Activated T-helper 17 cell treated with anti-CD3 and anti-CD28 coated beads, Interleukin-2, amount 50 U/mL, for 72 hours (primary cell): ENCODE measurements around the gene GDF2. TPM values are rescaled to one million over a fixed set of nuclear protein-coding genes. Genes with fewer than 3 reads are reported as not detected.
A peak's percentile ranks its signal among the peaks of the same experiment; 100 is the strongest.

Experiments
- ATAC-seq: fragments of 150-1000 bp; cut with Tn5 transposase; replicated peaks from 2 replicates; pipeline ENCODE4 v1.10.0; 2021; ENCODE audit warnings: mild to moderate bottlenecking, moderate library complexity
- H3K27ac Mint-ChIP-seq: one replicate; pipeline ENCODE4 v1.8.0; 2022; ENCODE audit warnings: mixed read lengths
- H3K27me3 Mint-ChIP-seq: one replicate; pipeline ENCODE4 v1.8.0; 2022; ENCODE audit warnings: mixed read lengths
- H3K36me3 Mint-ChIP-seq: one replicate; pipeline ENCODE4 v1.8.0; 2022; ENCODE audit warnings: low read depth, mild to moderate bottlenecking, mixed read lengths
- H3K4me1 Mint-ChIP-seq: one replicate; pipeline ENCODE4 v1.8.0; 2022; ENCODE audit warnings: mixed read lengths
- H3K4me3 Mint-ChIP-seq: one replicate; pipeline ENCODE4 v1.8.0; 2022; ENCODE audit warnings: mild to moderate bottlenecking, mixed read lengths
- H3K9me3 Mint-ChIP-seq: one replicate; pipeline ENCODE4 v1.8.0; 2022; ENCODE audit warnings: mixed read lengths
- total RNA-seq, 2 donors: library from RNA; stranded (reverse); gene quantifications; one replicate each; pipeline ENCODE4 v1.2.3, GENCODE V29; 2022

GDF2 gene
- total RNA-seq, 2 donors from 2014 or later, result not detected

DNA sequence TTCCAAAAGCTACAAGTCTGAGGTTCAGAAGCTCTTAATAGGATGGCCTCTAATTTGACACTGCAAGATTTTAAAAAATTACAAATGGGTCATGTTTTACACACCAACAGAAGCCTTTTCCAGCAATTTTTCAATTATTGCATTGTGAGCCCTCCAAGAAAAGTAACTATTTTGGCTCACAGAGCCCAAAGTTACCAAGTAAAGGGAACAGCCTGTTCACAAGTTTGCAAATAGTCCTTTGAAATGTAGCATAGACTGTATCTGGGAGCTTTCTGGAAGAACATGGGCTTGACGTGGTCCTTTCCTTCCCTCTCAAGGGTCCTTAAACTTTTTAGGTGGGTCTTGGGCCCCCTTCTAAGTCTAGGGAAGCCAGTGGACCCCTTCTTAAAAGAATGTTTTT is 23.5 kb upstream of the GDF2 start:
- H3K36me3 Mint-ChIP-seq, result no peaks in the 10 kb centered on the region
- H3K4me1 Mint-ChIP-seq, result peaks cover 5% of the 10 kb centered on the region
- H3K27me3 Mint-ChIP-seq, result peaks cover 16% of the 10 kb centered on the region
- ATAC-seq, result no peak
- no peak overlapping the region for H3K27ac Mint-ChIP-seq
- H3K9me3 Mint-ChIP-seq, result no peaks in the 10 kb centered on the region
- H3K4me3 Mint-ChIP-seq, result no peak overlapping the region

DNA sequence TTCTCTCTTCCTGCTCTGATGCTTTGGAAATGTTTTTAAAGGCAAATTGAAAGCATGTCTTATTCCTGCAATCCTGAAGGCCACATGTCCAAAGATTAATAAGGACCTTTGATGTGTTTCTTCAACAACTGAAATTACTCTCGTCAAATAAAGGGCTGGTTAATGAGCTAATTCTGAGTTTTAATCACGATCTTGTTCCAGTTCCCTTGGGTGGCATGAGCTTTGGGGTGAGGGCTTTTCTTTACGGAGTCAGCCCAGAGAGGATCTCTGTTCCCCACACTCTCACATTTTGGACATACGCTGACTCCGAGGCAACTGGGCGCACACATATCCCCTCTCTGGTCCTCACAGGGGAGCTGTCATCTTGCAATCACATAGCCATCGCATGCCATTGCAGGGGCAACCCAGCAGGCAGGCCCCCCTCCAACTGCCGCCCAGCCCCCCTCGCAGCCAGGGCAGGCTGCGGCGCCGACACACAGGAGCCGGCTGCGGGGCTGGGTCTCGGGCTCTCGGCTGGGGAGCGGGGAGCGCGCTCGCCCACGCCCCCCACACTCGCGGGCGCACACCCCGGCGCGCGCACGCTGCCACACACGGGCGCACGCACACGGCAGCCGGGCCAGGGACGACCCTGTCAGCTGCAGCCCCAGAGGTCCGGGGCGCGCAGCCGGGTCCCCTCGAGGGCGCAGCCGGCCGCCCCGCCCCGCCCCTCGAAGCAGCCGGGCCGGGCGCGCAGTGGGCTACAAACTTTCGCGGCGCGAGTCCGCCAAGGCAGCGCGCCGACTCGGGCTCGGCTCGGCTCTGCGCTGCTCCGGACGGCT is 22.4 kb upstream of the GDF2 start, which contains the start of gene GDF10:
Gene GDF10, plus strand, starts transcription at position 587 of the 818 bp plus-strand sequence. CDS start 455 bp downstream, outside the sequence.
- H3K36me3 Mint-ChIP-seq, result no peaks in the 10 kb centered on the region
- H3K4me1 Mint-ChIP-seq, result peaks cover 5% of the 10 kb centered on the region
- H3K9me3 Mint-ChIP-seq, result no peaks in the 10 kb centered on the region
- H3K27ac Mint-ChIP-seq, result no peak within 1 kb of the TSS
- peak; percentile 16 for ATAC-seq
- peak within 1 kb of the TSS; percentile 72 for H3K4me3 Mint-ChIP-seq
- H3K27me3 Mint-ChIP-seq, result peaks cover 16% of the 10 kb centered on the region

DNA sequence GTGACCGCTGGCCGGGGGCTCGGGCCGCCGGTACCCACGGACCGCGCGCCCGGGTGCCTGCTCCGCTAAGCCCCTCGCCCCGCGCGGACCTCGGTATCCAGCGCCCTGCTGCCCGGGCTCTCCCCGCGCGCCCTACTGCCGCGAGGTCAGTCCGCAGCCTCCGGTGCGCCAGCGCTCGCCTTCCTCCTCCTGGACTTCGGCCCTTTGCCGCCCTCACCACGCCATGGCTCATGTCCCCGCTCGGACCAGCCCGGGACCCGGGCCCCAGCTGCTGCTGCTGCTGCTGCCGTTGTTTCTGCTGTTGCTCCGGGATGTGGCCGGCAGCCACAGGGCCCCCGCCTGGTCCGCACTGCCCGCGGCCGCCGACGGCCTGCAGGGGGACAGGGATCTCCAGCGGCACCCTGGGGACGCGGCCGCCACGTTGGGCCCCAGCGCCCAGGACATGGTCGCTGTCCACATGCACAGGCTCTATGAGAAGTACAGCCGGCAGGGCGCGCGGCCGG is 21.8 kb upstream of the GDF2 start:
- peaks cover 5% of the 10 kb centered on the region for H3K4me1 Mint-ChIP-seq
- ATAC-seq, result no peak
- H3K9me3 Mint-ChIP-seq, result no peaks in the 10 kb centered on the region
- H3K27ac Mint-ChIP-seq, result no peak overlapping the region
- H3K36me3 Mint-ChIP-seq, result no peaks in the 10 kb centered on the region
- peaks cover 12% of the 10 kb centered on the region for H3K27me3 Mint-ChIP-seq
- H3K4me3 Mint-ChIP-seq, result peak overlapping the region; percentile 72

DNA sequence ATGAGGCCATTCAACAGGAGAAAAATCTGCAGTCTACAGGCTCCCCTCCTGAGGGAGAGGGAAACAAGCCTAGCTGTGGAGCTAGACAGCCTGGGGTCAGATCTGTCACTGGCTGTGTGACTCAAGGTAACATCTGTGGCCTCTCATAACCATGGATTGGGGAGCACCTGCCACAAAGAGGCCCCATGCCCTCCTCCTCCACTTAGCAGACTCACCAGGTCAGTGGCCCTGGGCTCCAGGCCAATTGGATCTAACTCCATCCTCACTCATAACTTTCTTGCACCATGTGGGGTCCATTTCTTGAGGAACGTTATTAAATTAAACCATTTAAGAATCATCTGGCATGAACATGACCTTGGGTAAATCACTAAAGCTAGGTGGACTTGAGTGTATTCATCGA is 20.4 kb upstream of the GDF2 start:
- Mint-ChIP-seq H3K27me3 (peaks cover 12% of the 10 kb centered on the region), H3K4me3 (no peak overlapping the region), H3K9me3 (no peaks in the 10 kb centered on the region), H3K4me1 (peaks cover 10% of the 10 kb centered on the region), H3K36me3 (no peaks in the 10 kb centered on the region), H3K27ac (no peak overlapping the region)
- no peak for ATAC-seq

DNA sequence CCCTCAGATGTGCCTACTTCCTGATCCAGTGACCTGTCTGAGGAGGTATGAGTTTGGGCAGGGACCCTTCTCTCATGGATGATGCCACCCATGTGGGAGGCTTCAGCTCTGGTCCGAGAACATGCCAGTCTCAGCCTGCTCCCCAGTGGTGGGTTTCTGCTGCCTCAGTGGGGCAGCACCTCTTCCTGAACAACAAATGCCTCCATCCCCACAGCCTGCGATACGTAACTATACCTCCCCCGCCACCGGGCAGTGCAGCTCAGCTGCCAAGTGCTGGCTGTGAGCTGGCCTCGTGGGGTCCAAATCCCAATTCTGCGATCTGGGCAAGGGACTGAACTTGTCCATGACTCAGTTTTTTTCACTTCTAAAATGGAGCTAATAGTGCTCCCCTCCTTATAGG is 19.1 kb upstream of the GDF2 start:
- ATAC-seq, result no peak
- no peak overlapping the region for H3K27ac Mint-ChIP-seq
- no peak overlapping the region for H3K4me3 Mint-ChIP-seq

DNA sequence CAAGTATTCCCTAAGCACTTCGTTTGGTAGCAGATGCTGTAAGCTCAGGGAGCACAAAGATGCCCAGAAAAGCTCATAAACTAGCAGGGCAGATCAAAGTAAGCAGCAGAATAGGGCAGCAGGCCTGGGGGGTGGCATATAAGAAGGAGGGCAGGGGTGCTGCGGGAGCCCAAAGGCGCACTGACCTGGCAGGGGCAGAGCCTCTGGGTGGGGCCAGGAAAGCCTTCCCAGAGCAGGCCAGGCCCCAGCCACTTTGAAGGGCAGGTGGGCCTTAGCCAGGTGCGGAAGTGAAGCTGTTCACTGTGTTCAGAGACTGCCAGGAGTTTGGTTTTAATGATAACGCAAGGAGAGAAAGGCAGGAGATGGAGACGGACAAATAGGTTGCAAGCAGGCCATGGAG is 18.4 kb upstream of the GDF2 start:
- H3K4me3 Mint-ChIP-seq, result no peak overlapping the region
- no peaks in the 10 kb centered on the region for H3K36me3 Mint-ChIP-seq
- no peaks in the 10 kb centered on the region for H3K9me3 Mint-ChIP-seq

More for the DNA sequence above, 19.1 kb upstream of the GDF2 start:
- no peaks in the 10 kb centered on the region for H3K9me3 Mint-ChIP-seq
- H3K36me3 Mint-ChIP-seq, result no peaks in the 10 kb centered on the region
- peaks cover 10% of the 10 kb centered on the region for H3K4me1 Mint-ChIP-seq
- H3K27me3 Mint-ChIP-seq, result peaks cover 12% of the 10 kb centered on the region

DNA sequence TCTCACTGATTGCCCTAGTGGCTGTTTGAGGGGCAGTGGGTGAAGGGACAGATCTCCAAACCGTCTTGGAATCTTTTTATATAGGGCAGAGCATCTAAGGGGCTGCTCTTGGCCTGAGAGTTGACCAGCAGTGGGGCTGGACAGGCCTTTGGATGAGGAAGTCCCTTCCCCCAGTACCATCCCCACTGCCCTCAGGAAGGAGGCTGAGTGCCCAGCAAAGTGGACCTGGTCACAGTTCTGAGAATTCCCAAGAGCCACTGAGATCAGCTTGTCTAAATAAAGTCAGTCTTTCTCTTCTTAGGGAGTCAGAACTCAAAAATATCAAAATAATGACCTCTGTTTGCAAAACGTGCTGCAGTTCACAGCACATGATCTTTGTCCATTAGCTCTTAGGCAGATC is 16.7 kb upstream of the GDF2 start:
- no peaks in the 10 kb centered on the region for H3K36me3 Mint-ChIP-seq
- no peak for ATAC-seq
- H3K27me3 Mint-ChIP-seq, result peaks cover 6% of the 10 kb centered on the region
- H3K4me1 Mint-ChIP-seq, result peaks cover 10% of the 10 kb centered on the region
- no peak overlapping the region for H3K27ac Mint-ChIP-seq
- H3K4me3 Mint-ChIP-seq, result no peak overlapping the region
- H3K9me3 Mint-ChIP-seq, result no peaks in the 10 kb centered on the region

More for the DNA sequence above, 18.4 kb upstream of the GDF2 start:
- Mint-ChIP-seq H3K27ac (no peak overlapping the region), H3K4me1 (peaks cover 10% of the 10 kb centered on the region), H3K27me3 (peaks cover 12% of the 10 kb centered on the region)
- no peak for ATAC-seq

DNA sequence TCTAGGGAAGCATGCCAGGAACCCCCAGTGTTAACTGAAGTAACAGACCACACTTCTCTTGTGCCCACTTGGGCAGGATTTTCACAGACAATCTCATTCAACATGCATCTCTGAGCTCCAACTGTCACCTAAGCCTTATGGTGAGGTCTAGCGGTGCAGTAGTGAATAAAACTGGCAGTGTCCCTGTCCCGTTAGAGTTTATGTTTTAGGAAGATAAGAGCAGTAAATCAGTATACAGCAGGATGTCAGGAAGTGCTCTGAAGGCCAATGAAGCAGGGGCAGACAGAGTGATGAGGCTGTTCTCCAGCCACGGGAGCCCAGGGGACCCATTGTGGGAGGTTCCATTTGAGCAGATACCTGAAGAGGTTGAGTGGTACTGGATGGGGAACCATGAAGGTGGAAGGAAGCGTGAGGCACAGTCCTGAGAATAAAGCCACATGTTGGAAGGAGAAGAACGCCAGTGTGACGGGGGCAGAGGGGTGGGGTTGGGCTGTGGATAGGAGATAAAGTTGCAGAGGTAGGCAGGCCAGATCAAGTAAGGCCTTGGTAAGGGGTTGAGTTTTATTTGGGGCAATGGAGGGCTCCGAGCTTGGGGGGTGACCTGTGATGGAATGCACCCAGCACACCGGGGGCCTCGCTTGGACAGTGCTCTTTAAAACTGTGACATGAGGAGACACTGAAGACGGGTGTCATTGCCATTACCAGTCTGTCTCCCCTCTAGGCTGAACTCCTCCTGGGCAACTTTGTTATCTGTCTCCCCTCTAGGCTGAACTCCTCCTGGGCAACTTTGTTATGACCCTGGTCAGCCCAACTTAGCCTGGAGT is 15.7 kb upstream of the GDF2 start:
- Mint-ChIP-seq H3K4me3 (no peak overlapping the region), H3K4me1 (peaks cover 6% of the 10 kb centered on the region), H3K27me3 (no peaks in the 10 kb centered on the region), H3K9me3 (no peaks in the 10 kb centered on the region), H3K36me3 (no peaks in the 10 kb centered on the region), H3K27ac (no peak overlapping the region)
- ATAC-seq, result no peak

DNA sequence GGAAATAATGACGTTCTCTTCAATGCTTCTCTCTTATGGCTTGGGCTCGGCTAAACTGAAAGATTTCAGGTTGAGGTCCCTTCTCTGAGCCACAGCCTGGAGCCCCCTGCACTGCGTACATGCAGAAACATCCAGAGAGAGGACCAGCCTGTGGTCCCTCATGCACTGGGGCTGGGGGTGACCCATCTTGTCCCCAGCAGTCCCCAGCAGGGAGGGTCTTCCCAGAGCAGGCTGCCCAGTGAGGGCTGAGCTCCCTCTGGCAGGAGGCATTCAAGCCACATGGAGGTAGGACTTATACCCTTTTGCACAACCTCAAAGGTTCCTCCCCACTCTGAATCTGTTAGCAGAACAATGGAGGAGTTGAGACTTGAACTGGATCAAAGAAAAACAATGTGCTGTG is 14.9 kb upstream of the GDF2 start:
- no peak for ATAC-seq
- peaks cover 6% of the 10 kb centered on the region for H3K4me1 Mint-ChIP-seq
- no peak overlapping the region for H3K4me3 Mint-ChIP-seq
- H3K27ac Mint-ChIP-seq, result no peak overlapping the region
- H3K27me3 Mint-ChIP-seq, result no peaks in the 10 kb centered on the region
- H3K36me3 Mint-ChIP-seq, result no peaks in the 10 kb centered on the region
- H3K9me3 Mint-ChIP-seq, result no peaks in the 10 kb centered on the region

DNA sequence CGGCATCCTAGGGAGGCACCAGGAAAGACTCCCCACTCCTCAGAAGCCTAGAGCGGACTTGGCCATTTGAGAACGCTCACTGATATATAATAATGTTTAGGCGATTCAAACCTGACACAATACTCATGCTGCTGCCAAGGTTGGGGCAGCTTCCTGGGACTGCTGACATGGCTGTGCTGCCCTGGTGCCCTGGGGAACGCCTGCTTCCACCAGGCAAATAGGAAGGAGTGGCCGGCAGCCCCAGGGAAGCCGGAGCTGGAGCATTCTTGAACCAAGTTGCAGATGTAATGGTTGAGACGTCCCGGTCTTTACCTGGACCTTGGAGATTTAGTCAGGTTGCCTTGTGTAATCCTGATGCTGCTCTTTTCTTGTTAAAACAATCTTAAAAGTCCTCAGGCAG is 13.5 kb upstream of the GDF2 start:
- H3K27me3 Mint-ChIP-seq, result no peaks in the 10 kb centered on the region
- H3K4me3 Mint-ChIP-seq, result no peak overlapping the region
- no peak overlapping the region for H3K27ac Mint-ChIP-seq
- no peaks in the 10 kb centered on the region for H3K9me3 Mint-ChIP-seq
- ATAC-seq, result no peak
- H3K36me3 Mint-ChIP-seq, result no peaks in the 10 kb centered on the region
- peaks cover 6% of the 10 kb centered on the region for H3K4me1 Mint-ChIP-seq

DNA sequence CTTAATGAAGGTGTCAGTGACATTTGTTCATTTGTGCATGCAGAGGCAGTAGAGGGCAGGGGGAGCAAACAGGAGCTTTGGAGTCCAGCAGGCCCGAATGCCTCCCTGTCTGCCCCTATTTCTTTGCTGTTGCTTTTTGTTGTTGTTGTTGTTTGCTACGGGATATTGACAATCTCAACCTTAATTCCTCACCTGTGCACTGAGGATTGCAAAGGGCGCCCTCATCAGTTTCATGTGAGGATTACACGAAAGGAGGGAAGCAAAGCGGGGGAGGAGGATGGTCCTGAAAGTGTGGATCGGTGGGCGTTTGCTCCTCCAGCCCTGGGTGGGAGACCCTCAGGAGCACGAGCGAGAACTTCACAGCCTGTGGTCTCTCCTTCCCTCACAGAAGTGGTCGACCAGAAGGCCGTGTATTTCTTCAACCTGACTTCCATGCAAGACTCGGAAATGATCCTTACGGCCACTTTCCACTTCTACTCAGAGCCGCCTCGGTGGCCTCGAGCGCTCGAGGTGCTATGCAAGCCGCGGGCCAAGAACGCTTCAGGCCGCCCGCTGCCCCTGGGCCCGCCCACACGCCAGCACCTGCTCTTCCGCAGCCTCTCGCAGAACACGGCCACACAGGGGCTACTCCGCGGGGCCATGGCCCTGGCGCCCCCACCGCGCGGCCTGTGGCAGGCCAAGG is 12.7 kb upstream of the GDF2 start:
- H3K4me1 Mint-ChIP-seq, result peaks cover 6% of the 10 kb centered on the region
- no peaks in the 10 kb centered on the region for H3K9me3 Mint-ChIP-seq
- no peak overlapping the region for H3K27ac Mint-ChIP-seq
- no peaks in the 10 kb centered on the region for H3K36me3 Mint-ChIP-seq
- no peak overlapping the region for H3K4me3 Mint-ChIP-seq
- no peaks in the 10 kb centered on the region for H3K27me3 Mint-ChIP-seq
- ATAC-seq, result no peak

DNA sequence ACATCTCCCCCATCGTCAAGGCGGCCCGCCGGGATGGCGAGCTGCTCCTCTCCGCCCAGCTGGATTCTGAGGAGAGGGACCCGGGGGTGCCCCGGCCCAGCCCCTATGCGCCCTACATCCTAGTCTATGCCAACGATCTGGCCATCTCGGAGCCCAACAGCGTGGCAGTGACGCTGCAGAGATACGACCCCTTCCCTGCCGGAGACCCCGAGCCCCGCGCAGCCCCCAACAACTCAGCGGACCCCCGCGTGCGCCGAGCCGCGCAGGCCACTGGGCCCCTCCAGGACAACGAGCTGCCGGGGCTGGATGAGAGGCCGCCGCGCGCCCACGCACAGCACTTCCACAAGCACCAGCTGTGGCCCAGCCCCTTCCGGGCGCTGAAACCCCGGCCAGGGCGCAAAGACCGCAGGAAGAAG is 12.2 kb upstream of the GDF2 start:
- no peak overlapping the region for H3K27ac Mint-ChIP-seq
- no peak for ATAC-seq
- no peak overlapping the region for H3K4me3 Mint-ChIP-seq
- no peaks in the 10 kb centered on the region for H3K36me3 Mint-ChIP-seq
- H3K4me1 Mint-ChIP-seq, result peaks cover 6% of the 10 kb centered on the region
- no peaks in the 10 kb centered on the region for H3K9me3 Mint-ChIP-seq
- H3K27me3 Mint-ChIP-seq, result no peaks in the 10 kb centered on the region

DNA sequence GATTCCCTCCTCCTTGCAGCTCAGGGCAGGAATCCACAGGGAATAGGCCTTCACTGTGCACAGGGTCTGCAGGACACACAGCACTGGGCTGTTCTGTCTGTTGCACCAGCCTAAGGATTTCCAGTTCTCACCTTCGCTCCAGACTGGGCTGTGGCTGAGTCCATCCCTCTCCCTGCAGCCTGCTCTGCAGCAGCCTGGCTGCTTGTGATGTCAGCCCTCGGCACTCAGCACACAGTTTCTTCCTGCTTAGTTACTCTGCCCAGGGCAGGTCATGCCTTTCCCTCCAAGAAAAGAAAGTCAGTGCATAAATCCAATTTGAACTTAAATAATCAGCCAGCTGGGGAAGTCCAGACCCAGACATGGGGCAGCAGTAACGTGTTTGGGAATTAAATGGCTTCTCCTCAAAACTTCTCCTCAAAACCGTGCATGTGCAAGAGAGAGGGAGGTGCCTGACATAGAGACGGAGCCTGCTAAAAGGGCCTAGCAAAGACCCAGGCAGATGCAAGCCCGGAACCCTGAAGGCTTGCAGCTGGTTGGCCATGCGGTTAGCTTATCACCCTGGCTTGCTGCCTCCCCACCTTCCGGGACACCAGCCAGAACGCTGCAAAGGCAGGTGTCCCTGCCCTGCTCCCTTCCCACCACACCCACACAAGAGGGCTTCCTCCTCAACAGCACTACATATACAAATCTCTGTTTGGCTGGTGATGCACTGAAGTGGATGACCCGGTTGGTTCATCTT is 10.9 kb upstream of the GDF2 start:
- H3K27me3 Mint-ChIP-seq, result no peaks in the 10 kb centered on the region
- peak overlapping the region; percentile 39 for H3K4me3 Mint-ChIP-seq
- peaks cover 4% of the 10 kb centered on the region for H3K4me1 Mint-ChIP-seq

More for the DNA sequence above, 10.9 kb upstream of the GDF2 start:
- Mint-ChIP-seq H3K9me3 (no peaks in the 10 kb centered on the region), H3K27ac (no peak overlapping the region), H3K36me3 (no peaks in the 10 kb centered on the region)
- ATAC-seq, result peak; percentile 49
